IPS-15b (cell line): ENCODE results near the gene UBAC1.

ENCODE experiments used
- H3K27me3 ChIP-seq: one replicate; pipeline ENCODE4 v1.6.1; 2013; ENCODE audit warnings: low read length; ENCODE audit not compliant: control insufficient read depth, insufficient read depth
- H3K36me3 ChIP-seq: one replicate; pipeline ENCODE4 v1.6.1; 2013; ENCODE audit warnings: low read length; ENCODE audit not compliant: control insufficient read depth, insufficient read depth
- H3K4me1 ChIP-seq: one replicate; pipeline ENCODE4 v1.6.1; 2013; ENCODE audit warnings: mild to moderate bottlenecking, low read length; ENCODE audit not compliant: control insufficient read depth, insufficient read depth
- H3K4me3 ChIP-seq: one replicate; pipeline ENCODE4 v1.5.1; 2013; ENCODE audit warnings: low read depth, low read length
- H3K9ac ChIP-seq: one replicate; pipeline ENCODE4 v1.6.1; 2013; ENCODE audit warnings: low read depth, mild to moderate bottlenecking, low read length
- H3K9me3 ChIP-seq: one replicate; pipeline ENCODE4 v1.6.1; 2013; ENCODE audit warnings: mild to moderate bottlenecking, low read length; ENCODE audit not compliant: control insufficient read depth, insufficient read depth

The UBAC1 gene

GRCh38 chr9:135939351-135940265 lies 21.6 kb downstream of the UBAC1 start:
- peaks cover 38% of the 10 kb centered on the region for H3K36me3 ChIP-seq
- no peaks in the 10 kb centered on the region for H3K4me1 ChIP-seq
- no peak overlapping the region for H3K9ac ChIP-seq
- no peaks in the 10 kb centered on the region for H3K27me3 ChIP-seq
- no peak overlapping the region for H3K4me3 ChIP-seq
- H3K9me3 ChIP-seq: no peaks in the 10 kb centered on the region

- Histone ChIP-seq H3K9ac (no peak overlapping the region), H3K4me1 (no peaks in the 10 kb centered on the region), H3K36me3 (peaks cover 44% of the 10 kb centered on the region), H3K27me3 (no peaks in the 10 kb centered on the region), H3K4me3 (no peak overlapping the region), H3K9me3 (no peaks in the 10 kb centered on the region)
These were observed 23.4 kb downstream of the UBAC1 start for GRCh38 chr9:135937521-135938489.

GRCh38 chr9:135933114-135933513 lies 28.1 kb downstream of the UBAC1 start:
- Histone ChIP-seq H3K4me1 (no peaks in the 10 kb centered on the region), H3K4me3 (no peak overlapping the region), H3K9me3 (no peaks in the 10 kb centered on the region), H3K36me3 (peaks cover 36% of the 10 kb centered on the region), H3K9ac (no peak overlapping the region), H3K27me3 (no peaks in the 10 kb centered on the region)

- no peak overlapping the region for H3K4me3 ChIP-seq
- no peaks in the 10 kb centered on the region for H3K9me3 ChIP-seq
- H3K27me3 ChIP-seq: no peaks in the 10 kb centered on the region
- H3K4me1 ChIP-seq: no peaks in the 10 kb centered on the region
- peaks cover 33% of the 10 kb centered on the region for H3K36me3 ChIP-seq
- H3K9ac ChIP-seq: no peak overlapping the region
These were observed 28.5 kb downstream of the UBAC1 start for GRCh38 chr9:135932656-135933055.

- Histone ChIP-seq H3K27me3 (no peaks in the 10 kb centered on the region), H3K4me3 (no peak overlapping the region), H3K9ac (no peak overlapping the region), H3K36me3 (peaks cover 30% of the 10 kb centered on the region), H3K9me3 (no peaks in the 10 kb centered on the region), H3K4me1 (no peaks in the 10 kb centered on the region)
These were observed 29.8 kb downstream of the UBAC1 start for GRCh38 chr9:135931349-135931820.

- H3K27me3 ChIP-seq: no peaks in the 10 kb centered on the region
- H3K9ac ChIP-seq: no peak overlapping the region
- no peaks in the 10 kb centered on the region for H3K9me3 ChIP-seq
- H3K4me3 ChIP-seq: no peak overlapping the region
- peaks cover 26% of the 10 kb centered on the region for H3K36me3 ChIP-seq
- H3K4me1 ChIP-seq: no peaks in the 10 kb centered on the region
These were observed 30.5 kb downstream of the UBAC1 start for GRCh38 chr9:135930446-135931345.

GRCh38 chr9:135929656-135930445 lies 31.3 kb downstream of the UBAC1 start:
- no peaks in the 10 kb centered on the region for H3K4me1 ChIP-seq
- no peak overlapping the region for H3K4me3 ChIP-seq
- H3K27me3 ChIP-seq: no peaks in the 10 kb centered on the region
- H3K9me3 ChIP-seq: no peaks in the 10 kb centered on the region
- no peak overlapping the region for H3K9ac ChIP-seq
- H3K36me3 ChIP-seq: peaks cover 21% of the 10 kb centered on the region

GRCh38 chr9:135928731-135929655 lies 32.2 kb downstream of the UBAC1 start:
- Histone ChIP-seq H3K4me3 (no peak overlapping the region), H3K4me1 (no peaks in the 10 kb centered on the region), H3K9me3 (no peaks in the 10 kb centered on the region), H3K27me3 (no peaks in the 10 kb centered on the region), H3K36me3 (peaks cover 21% of the 10 kb centered on the region), H3K9ac (no peak overlapping the region)

GRCh38 chr9:135928074-135928730 lies 33.0 kb downstream of the UBAC1 start:
- Histone ChIP-seq H3K36me3 (peaks cover 21% of the 10 kb centered on the region), H3K27me3 (no peaks in the 10 kb centered on the region), H3K9ac (no peak overlapping the region), H3K4me3 (no peak overlapping the region), H3K4me1 (no peaks in the 10 kb centered on the region), H3K9me3 (no peaks in the 10 kb centered on the region)
